ENCODE results near the gene FMR1.

DNA sequence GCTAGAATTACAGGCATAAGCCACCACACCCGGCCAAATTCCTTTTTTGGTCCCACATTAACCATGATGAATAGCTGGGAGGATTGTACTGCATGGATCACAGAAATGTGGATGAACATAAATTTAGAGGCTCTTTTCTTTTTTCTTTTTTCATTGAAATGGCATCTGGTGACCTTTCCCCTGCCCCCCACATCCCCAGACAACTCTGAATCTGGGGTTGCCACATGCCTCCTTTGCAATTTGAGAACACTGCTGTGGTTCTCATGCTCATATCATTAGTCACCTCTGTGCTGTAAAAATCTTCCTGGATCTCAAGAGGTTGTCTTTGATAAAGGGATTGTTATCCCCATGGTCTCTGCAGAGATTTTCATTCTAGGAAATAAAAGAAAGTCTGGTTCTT is 46.6 kb downstream of the FMR1 start:
- TF ChIP-seq CTCF (IDR thresholded peaks at IDR 0.05) = no peak
- no peak for TF ChIP-seq POLR2A (IDR thresholded peaks at IDR 0.05)

Measured in tibial nerve (tissue), 3 donors.